ENCODE measurements around the gene CYS1.
"Not testable (repeated sequence)": the region's sequence is repeated elsewhere in the genome, so short reads cannot be mapped to it uniquely, and the experiment has no call there.

Gene CYS1

GRCh38 chr2:10035633-10036032 lies 44.6 kb downstream of the CYS1 start:
- DNase-seq, result peak in 2 of 10 donors; percentile 18 to 22
- intact Hi-C loops (cut with DNase I), result no loop called here

- peak in 3 of 10 donors; percentile 26 to 41 (median 30) for DNase-seq
- intact Hi-C loops (cut with DNase I), result no loop called here
Measured at GRCh38 chr2:10035053-10035422, 45.2 kb downstream of the CYS1 start.

- DNase-seq, result peak in 3 of 10 donors; percentile 8 to 31 (median 13)
- intact Hi-C loops (cut with DNase I), result no loop called here
Measured at GRCh38 chr2:10034333-10035052, 45.7 kb downstream of the CYS1 start.

GRCh38 chr2:10033251-10034006 lies 46.8 kb downstream of the CYS1 start:
- intact Hi-C loops (cut with DNase I), result no loop called here
- peak in 4 of 10 donors; percentile 14 to 68 (median 61) for DNase-seq

- peak in 3 of 10 donors; percentile 59 to 61 (median 59) for DNase-seq
- intact Hi-C loops (cut with DNase I), result no loop called here
Measured at GRCh38 chr2:10032746-10033105, 47.5 kb downstream of the CYS1 start.

- intact Hi-C loops (cut with DNase I), result no loop called here
- DNase-seq, result peak in 3 of 10 donors; percentile 48 to 82 (median 67)
Measured at GRCh38 chr2:10031886-10032745, 48.1 kb downstream of the CYS1 start.

GRCh38 chr2:10030798-10031197 lies 49.4 kb downstream of the CYS1 start:
- DNase-seq, result peak in 3 of 10 donors; percentile 23 to 51 (median 26)
- intact Hi-C loops (cut with DNase I), result not testable (repeated sequence)

GRCh38 chr2:10030311-10030736 lies 49.9 kb downstream of the CYS1 start:
- intact Hi-C loops (cut with DNase I), result no loop called here
- peak in 3 of 10 donors; percentile 46 to 67 (median 65) for DNase-seq

- intact Hi-C loops (cut with DNase I), result no loop called here
Measured at GRCh38 chr2:10029875-10030223, 50.4 kb downstream of the CYS1 start.

GRCh38 chr2:10028988-10029874 lies 51.0 kb downstream of the CYS1 start:
- peak in 3 of 10 donors; percentile 63 to 86 (median 65) for DNase-seq
- intact Hi-C loops (cut with DNase I), result no loop called here

More at GRCh38 chr2:10029875-10030223, 50.4 kb downstream of the CYS1 start:
- peak in 1 of 10 donors; percentile 16 for DNase-seq

GRCh38 chr2:10028407-10028987 lies 51.7 kb downstream of the CYS1 start:
- peak in 2 of 10 donors; percentile 54 to 58 for DNase-seq

GRCh38 chr2:10027660-10028330 lies 52.4 kb downstream of the CYS1 start:
- DNase-seq, result peak in 1 of 10 donors; percentile 73
- intact Hi-C loops (cut with DNase I), result no loop called here

More at GRCh38 chr2:10028407-10028987, 51.7 kb downstream of the CYS1 start:
- intact Hi-C loops (cut with DNase I), result no loop called here

GRCh38 chr2:10026940-10027569 lies 53.2 kb downstream of the CYS1 start:
- DNase-seq, result peak in 1 of 10 donors; percentile 43
- intact Hi-C loops (cut with DNase I), result no loop called here

- DNase-seq, result peak in 4 of 10 donors; percentile 11 to 65 (median 54)
- intact Hi-C loops (cut with DNase I), result no loop called here
Measured at GRCh38 chr2:10022966-10023662, 57.1 kb downstream of the CYS1 start.

GRCh38 chr2:10022445-10022844 lies 57.8 kb downstream of the CYS1 start:
- intact Hi-C loops (cut with DNase I), result no loop called here
- peak in 3 of 10 donors; percentile 2 to 22 (median 16) for DNase-seq

- DNase-seq, result peak in 4 of 10 donors; percentile 18 to 77 (median 66)
- intact Hi-C loops (cut with DNase I), result no loop called here
Measured at GRCh38 chr2:10022041-10022421, 58.2 kb downstream of the CYS1 start.

GRCh38 chr2:10019602-10020400 lies 60.4 kb downstream of the CYS1 start:
- intact Hi-C loops (cut with DNase I), result no loop called here
- DNase-seq, result peak in 4 of 10 donors; percentile 18 to 69 (median 64)

Data from posterior cingulate gyrus (tissue), 11 donors.